IMR-90 (cell line): ENCODE data around the gene UBE2V1. TPM values are rescaled to one million over a fixed set of nuclear protein-coding genes. Genes with fewer than 3 reads are reported as not detected.

Experiments
- ATAC-seq: fragments of 200-7000 bp; cut with Tn5 transposase; 2 replicates; pipeline ENCODE4 v1.9.1; 2020; ENCODE audit warnings: low read depth, mild to moderate bottlenecking, moderate library complexity
- BruUV-seq: library from RNA; stranded (reverse); fragments of 400-500 nt; replicated peaks from 2 replicates; lab custom pipeline; 2021; lab: Mats Ljungman, UMichigan
- CTCF ChIA-PET: fragments of 300-600 bp; formaldehyde crosslinking; extraction: SDS; loops from one replicate; lab custom pipeline; 2021; ENCODE audit warnings: antibody characterized with exemption; lab: Yijun Ruan, JAX
- POLR2A ChIA-PET: fragments of 300-600 bp; sonication (Branson Sonifier 250); formaldehyde crosslinking; loops from one replicate; lab custom pipeline; 2022; ENCODE audit warnings: antibody characterized with exemption; ENCODE audit not compliant: unreplicated experiment; lab: Charles Lee
- DNase-seq: peaks from one replicate; pipeline ENCODE4 v3.0.0; 2013
- H2AFZ ChIP-seq: replicated peaks from 2 replicates; pipeline ENCODE3; 2013; ENCODE audit warnings: low read length, mild to moderate bottlenecking; ENCODE audit not compliant: poor library complexity
- H2AK5ac ChIP-seq: 2 replicates; pipeline ENCODE4 v1.6.1; 2013; ENCODE audit warnings: low read depth, low read length, inconsistent platforms
- H2AK9ac ChIP-seq: replicated peaks from 2 replicates; pipeline ENCODE3; 2013; ENCODE audit warnings: mild to moderate bottlenecking, low read depth, low read length, moderate library complexity; ENCODE audit not compliant: poor library complexity
- H2BK120ac ChIP-seq: 2 replicates; pipeline ENCODE4 v1.6.1; 2013; ENCODE audit warnings: low read depth, low read length, inconsistent platforms
- H2BK15ac ChIP-seq: 3 replicates; pipeline ENCODE4 v1.6.1; 2013; ENCODE audit warnings: low read depth, low read length, inconsistent platforms
- H2BK20ac ChIP-seq: 2 replicates; pipeline ENCODE4 v1.6.1; 2013; ENCODE audit warnings: low read depth, mild to moderate bottlenecking, inconsistent platforms, low read length, moderate library complexity
- H2BK5ac ChIP-seq: 2 replicates; pipeline ENCODE4 v1.6.1; 2013; ENCODE audit warnings: mild to moderate bottlenecking, low read depth, low read length, inconsistent platforms; ENCODE audit not compliant: poor library complexity, severe bottlenecking
- H3K14ac ChIP-seq: replicated peaks from 2 replicates; pipeline ENCODE4 v1.6.1; 2013; ENCODE audit warnings: low read depth, low read length, inconsistent platforms
- H3K18ac ChIP-seq: 2 replicates; pipeline ENCODE4 v1.6.1; 2013; ENCODE audit warnings: low read depth, low read length, control low read depth
- H3K23ac ChIP-seq: 2 replicates; pipeline ENCODE4 v1.6.1; 2013; ENCODE audit warnings: low read depth, low read length, inconsistent platforms
- H3K27ac ChIP-seq: 2 replicates; pipeline ENCODE4 v1.5.1; 2013; ENCODE audit warnings: mild to moderate bottlenecking, control low read depth, low read length; ENCODE audit not compliant: insufficient read depth
- H3K27me3 ChIP-seq: 2 replicates; pipeline ENCODE4 v1.6.1; 2013; ENCODE audit warnings: low read length; ENCODE audit not compliant: control insufficient read depth, insufficient read depth
- H3K36me3 ChIP-seq: 2 replicates; pipeline ENCODE4 v1.6.1; 2013; ENCODE audit warnings: low read length, mixed read lengths; ENCODE audit not compliant: control insufficient read depth, insufficient read depth
- H3K4ac ChIP-seq: 2 replicates; pipeline ENCODE4 v1.6.1; 2013; ENCODE audit warnings: low read depth, low read length, inconsistent platforms
- H3K4me1 ChIP-seq: 2 replicates; pipeline ENCODE4 v1.6.1; 2013; ENCODE audit warnings: low read length, mixed read lengths; ENCODE audit not compliant: control insufficient read depth, insufficient read depth
- H3K4me2 ChIP-seq: 2 replicates; pipeline ENCODE4 v1.6.1; 2013; ENCODE audit warnings: low read depth, mild to moderate bottlenecking, control low read depth, low read length, moderate library complexity
- H3K4me3 ChIP-seq: 2 replicates; pipeline ENCODE4 v1.5.1; 2013; ENCODE audit warnings: low read depth, mild to moderate bottlenecking, control low read depth, low read length, moderate library complexity; ENCODE audit not compliant: insufficient read depth
- H3K56ac ChIP-seq: 2 replicates; pipeline ENCODE4 v1.6.1; 2013; ENCODE audit warnings: low read length, inconsistent platforms; ENCODE audit not compliant: insufficient read depth; ENCODE audit errors: extremely low read depth
- H3K79me1 ChIP-seq, 2 experiments: 2 replicates each; pipeline ENCODE4 v1.6.1; 2013; ENCODE audit warnings: low read length in 2 of 2, inconsistent platforms in 1 of 2, low read depth in 1 of 2
- H3K9ac ChIP-seq: 2 replicates; pipeline ENCODE4 v1.6.1; 2013; ENCODE audit warnings: low read depth, low read length, control low read depth
- H3K9me1 ChIP-seq: 2 replicates; pipeline ENCODE4 v1.6.1; 2013; ENCODE audit warnings: low read length, inconsistent platforms; ENCODE audit not compliant: insufficient read depth
- H3K9me3 ChIP-seq: 2 replicates; pipeline ENCODE4 v1.6.1; 2013; ENCODE audit warnings: low read length; ENCODE audit not compliant: control insufficient read depth, insufficient read depth
- H4K20me1 ChIP-seq: 2 replicates; pipeline ENCODE4 v1.6.1; 2013; ENCODE audit warnings: low read length, inconsistent platforms; ENCODE audit not compliant: insufficient read depth
- H4K5ac ChIP-seq: 2 replicates; pipeline ENCODE4 v1.6.1; 2013; ENCODE audit warnings: mild to moderate bottlenecking, low read depth, low read length, control low read depth
- H4K8ac ChIP-seq, 2 experiments: 2 replicates each; pipeline ENCODE4 v1.6.1; 2013; ENCODE audit warnings: low read depth in 2 of 2, low read length in 2 of 2, control low read depth in 1 of 2, inconsistent platforms in 1 of 2
- H4K91ac ChIP-seq: 2 replicates; pipeline ENCODE4 v1.6.1; 2013; ENCODE audit warnings: low read depth, low read length, inconsistent platforms; ENCODE audit not compliant: insufficient read depth
- BHLHE40 ChIP-seq: fragments of 150-350 bp; IDR thresholded peaks from 2 replicates; pipeline ENCODE4 v1.6.1; 2016; ENCODE audit warnings: mild to moderate bottlenecking, low read depth, low read length
- CHD1 ChIP-seq: IDR thresholded peaks from 2 replicates; pipeline ENCODE4 v1.6.1; 2012; ENCODE audit warnings: low read depth, low read length, improper control_type of control experiment
- FOS ChIP-seq: fragments of 150-350 bp; IDR thresholded peaks from 2 replicates; pipeline ENCODE4 v1.6.1; 2016; ENCODE audit warnings: low read depth, low read length
- MAFK ChIP-seq: IDR thresholded peaks from 2 replicates; pipeline ENCODE4 v1.6.1; 2012; ENCODE audit warnings: low read depth, low read length, improper control_type of control experiment
- MAZ ChIP-seq: IDR thresholded peaks from 2 replicates; pipeline ENCODE4 v1.6.1; 2012; ENCODE audit warnings: low read depth, mild to moderate bottlenecking, low read length, improper control_type of control experiment, moderate library complexity, borderline replicate concordance
- NFE2L2 ChIP-seq: fragments of 150-350 bp; IDR thresholded peaks from 2 replicates; pipeline ENCODE4 v1.6.1; 2016; ENCODE audit warnings: low read depth, mild to moderate bottlenecking, low read length
- RAD21 ChIP-seq: IDR thresholded peaks from 2 replicates; pipeline ENCODE4 v1.6.1; 2012; ENCODE audit warnings: low read length, improper control_type of control experiment
- RFX5 ChIP-seq: IDR thresholded peaks from 2 replicates; pipeline ENCODE4 v1.8.0; 2012; ENCODE audit warnings: low read depth, mild to moderate bottlenecking, low read length, moderate library complexity
- SMC3 ChIP-seq: fragments of 150-350 bp; IDR thresholded peaks from 2 replicates; pipeline ENCODE4 v1.6.1; 2016; ENCODE audit warnings: low read depth, mild to moderate bottlenecking, antibody characterized with exemption, low read length, moderate library complexity
- WGBS, 2 experiments: methylation state at CpG; one replicate each; pipeline versions ENCODE4 v1.1.5 to v1.1.7; 2013; ENCODE audit warnings: missing lambda C conversion rate in 2 of 2; ENCODE audit not compliant: insufficient read length in 1 of 2; ENCODE audit errors: extremely low coverage in 2 of 2; 5-methylcytosine and 5-hydroxymethylcytosine counted together
- dilution Hi-C: fragments of 300-500 bp; cut with HindIII; formaldehyde crosslinking; loops from one replicate; pipeline ENCODE4 v1.14.3; 2018; ENCODE audit warnings: low sequenced_read_pairs; ENCODE audit not compliant: unreplicated experiment
- in situ Hi-C: fragments of 300-500 bp; cut with MboI; formaldehyde crosslinking; loops from 3 replicates; pipeline ENCODE4 v1.14.3; 2019; ENCODE audit warnings: low sequenced_read_pairs, inconsistent platforms, mixed read lengths
- intact Hi-C: fragments of 100-400 bp; cut with micrococcal nuclease; formaldehyde crosslinking; loops from 2 replicates; pipeline ENCODE4 v1.10.0; 2022
- polyA plus RNA-seq, 3 experiments: library from polyadenylated mRNA; depleted of rRNA; stranded (reverse); fragments of >200 nt; gene quantifications; 2 replicates each; pipeline ENCODE4 v1.2.3, GENCODE V29; 2012; ENCODE audit warnings: low replicate concordance in 1 of 3
- total RNA-seq: library from RNA; depleted of rRNA; stranded (reverse); fragments of >200 nt; gene quantifications from 2 replicates; pipeline ENCODE4 v1.2.3, GENCODE V29; 2012
- TF ChIP-seq, protein P1 (sequence below): fragments of 150-350 bp; IDR thresholded peaks from 2 replicates; pipeline ENCODE4 v1.6.1; 2017; ENCODE audit warnings: mild to moderate bottlenecking, antibody characterized with exemption, low read length, low read depth
- TF ChIP-seq, protein P2 (sequence below): fragments of 150-350 bp; IDR thresholded peaks from 2 replicates; pipeline ENCODE4 v1.6.1; 2016; ENCODE audit warnings: low read depth, mild to moderate bottlenecking, low read length, moderate library complexity, borderline replicate concordance
- TF ChIP-seq, protein P3 (sequence below): conservative IDR thresholded peaks from 2 replicates; pipeline ENCODE4 v1.5.1; 2012; ENCODE audit warnings: mild to moderate bottlenecking, low read depth, low read length, improper control_type of control experiment

The UBE2V1 gene
- total and polyA plus RNA-seq, 2 of the 4 experiments (the other 2 are of a cell fraction), result 20.1 to 138 TPM

DNA sequence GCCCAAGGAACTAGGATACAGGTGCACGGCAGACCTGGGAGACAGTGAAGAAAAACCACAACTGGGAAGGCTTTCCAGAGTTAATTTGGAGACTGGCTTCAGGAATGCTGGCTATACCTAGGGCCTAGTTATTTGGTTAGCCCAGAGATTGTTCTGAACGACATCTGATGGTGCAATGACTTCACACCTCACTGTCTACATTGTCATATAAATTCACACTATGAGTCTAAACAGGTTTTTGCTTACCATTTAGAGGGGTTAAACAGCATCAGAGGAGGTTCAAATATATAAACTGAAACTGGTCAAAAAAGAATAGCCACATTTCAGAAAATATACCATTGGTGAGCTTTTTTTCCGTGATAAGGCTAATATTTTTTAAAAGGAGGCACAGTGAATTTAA lies 16.7 kb downstream of the UBE2V1 start:
- H3K4me2 ChIP-seq, result no peak overlapping the region
- no peak overlapping the region for H2BK20ac ChIP-seq
- no peak for ATAC-seq
- no TSS peak for BruUV-seq
- H2BK120ac ChIP-seq, result no peak overlapping the region
- H4K8ac ChIP-seq, result no peak overlapping the region
- no peak for TF ChIP-seq CHD1
- TF ChIP-seq SMC3, result no peak
- TF ChIP-seq, protein P1, sequence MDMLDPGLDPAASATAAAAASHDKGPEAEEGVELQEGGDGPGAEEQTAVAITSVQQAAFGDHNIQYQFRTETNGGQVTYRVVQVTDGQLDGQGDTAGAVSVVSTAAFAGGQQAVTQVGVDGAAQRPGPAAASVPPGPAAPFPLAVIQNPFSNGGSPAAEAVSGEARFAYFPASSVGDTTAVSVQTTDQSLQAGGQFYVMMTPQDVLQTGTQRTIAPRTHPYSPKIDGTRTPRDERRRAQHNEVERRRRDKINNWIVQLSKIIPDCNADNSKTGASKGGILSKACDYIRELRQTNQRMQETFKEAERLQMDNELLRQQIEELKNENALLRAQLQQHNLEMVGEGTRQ, result no peak
- TF ChIP-seq, protein P2, sequence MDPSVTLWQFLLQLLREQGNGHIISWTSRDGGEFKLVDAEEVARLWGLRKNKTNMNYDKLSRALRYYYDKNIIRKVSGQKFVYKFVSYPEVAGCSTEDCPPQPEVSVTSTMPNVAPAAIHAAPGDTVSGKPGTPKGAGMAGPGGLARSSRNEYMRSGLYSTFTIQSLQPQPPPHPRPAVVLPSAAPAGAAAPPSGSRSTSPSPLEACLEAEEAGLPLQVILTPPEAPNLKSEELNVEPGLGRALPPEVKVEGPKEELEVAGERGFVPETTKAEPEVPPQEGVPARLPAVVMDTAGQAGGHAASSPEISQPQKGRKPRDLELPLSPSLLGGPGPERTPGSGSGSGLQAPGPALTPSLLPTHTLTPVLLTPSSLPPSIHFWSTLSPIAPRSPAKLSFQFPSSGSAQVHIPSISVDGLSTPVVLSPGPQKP, result no peak
- no peak for TF ChIP-seq MAFK
- no peak for TF ChIP-seq RFX5
- no peak for TF ChIP-seq MAZ
- no peak for TF ChIP-seq NFE2L2
- TF ChIP-seq, protein P3, sequence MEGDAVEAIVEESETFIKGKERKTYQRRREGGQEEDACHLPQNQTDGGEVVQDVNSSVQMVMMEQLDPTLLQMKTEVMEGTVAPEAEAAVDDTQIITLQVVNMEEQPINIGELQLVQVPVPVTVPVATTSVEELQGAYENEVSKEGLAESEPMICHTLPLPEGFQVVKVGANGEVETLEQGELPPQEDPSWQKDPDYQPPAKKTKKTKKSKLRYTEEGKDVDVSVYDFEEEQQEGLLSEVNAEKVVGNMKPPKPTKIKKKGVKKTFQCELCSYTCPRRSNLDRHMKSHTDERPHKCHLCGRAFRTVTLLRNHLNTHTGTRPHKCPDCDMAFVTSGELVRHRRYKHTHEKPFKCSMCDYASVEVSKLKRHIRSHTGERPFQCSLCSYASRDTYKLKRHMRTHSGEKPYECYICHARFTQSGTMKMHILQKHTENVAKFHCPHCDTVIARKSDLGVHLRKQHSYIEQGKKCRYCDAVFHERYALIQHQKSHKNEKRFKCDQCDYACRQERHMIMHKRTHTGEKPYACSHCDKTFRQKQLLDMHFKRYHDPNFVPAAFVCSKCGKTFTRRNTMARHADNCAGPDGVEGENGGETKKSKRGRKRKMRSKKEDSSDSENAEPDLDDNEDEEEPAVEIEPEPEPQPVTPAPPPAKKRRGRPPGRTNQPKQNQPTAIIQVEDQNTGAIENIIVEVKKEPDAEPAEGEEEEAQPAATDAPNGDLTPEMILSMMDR, result no peak
- no peak for TF ChIP-seq BHLHE40
- TF ChIP-seq RAD21, result no peak
- TF ChIP-seq FOS, result no peak
- no peak for DNase-seq
- in situ Hi-C loops (loop anchor here (25.0 kb wide), 1 partner anchor 484 kb away; no protein-coding TSS in a partner anchor), dilution Hi-C loops (no loop called here), intact Hi-C loops (no loop called here)
- H2AK5ac ChIP-seq, result no peak overlapping the region
- no peak overlapping the region for H4K91ac ChIP-seq
- H3K9me3 ChIP-seq, result no peaks in the 10 kb centered on the region
- no peak overlapping the region for H3K14ac ChIP-seq
- H4K20me1 ChIP-seq, result peaks cover 90% of the 10 kb centered on the region
- H3K23ac ChIP-seq, result no peak overlapping the region
- peaks cover 19 to 87% of the 10 kb centered on the region in 2 experiments for H3K79me1 ChIP-seq
- H3K56ac ChIP-seq, result no peak overlapping the region
- H2BK15ac ChIP-seq, result no peak overlapping the region
- POLR2A ChIA-PET, result no interaction called here
- 86% methylated on average over 1 of the region's 3 CpGs; no CpG with 5 or more reads in 1 of the 2 experiments for WGBS, 2 experiments
- no peaks in the 10 kb centered on the region for H3K27me3 ChIP-seq
- H3K27ac ChIP-seq, result no peak overlapping the region
- no peak overlapping the region for H2AK9ac ChIP-seq
- no peak overlapping the region for H3K4me3 ChIP-seq
- H2BK5ac ChIP-seq, result no peak overlapping the region
- peaks cover 31% of the 10 kb centered on the region for H3K9me1 ChIP-seq
- no peak overlapping the region for H3K18ac ChIP-seq
- no peak overlapping the region for H4K5ac ChIP-seq
- CTCF ChIA-PET, result no interaction called here
- H3K4me1 ChIP-seq, result peaks cover 24% of the 10 kb centered on the region
- peaks cover 23% of the 10 kb centered on the region for H3K36me3 ChIP-seq
- H3K9ac ChIP-seq, result no peak overlapping the region
- no peak overlapping the region for H2AFZ ChIP-seq
- no peak overlapping the region for H3K4ac ChIP-seq
